Left hindlimb (tissue), 1 donor: ENCODE results near the gene B4GALT5.
"Not testable (repeated sequence)": the region's sequence is repeated elsewhere in the genome, so short reads cannot be mapped to it uniquely, and the experiment has no call there.

Experiments
- DNase-seq: peaks from one replicate; pipeline ENCODE4 v3.0.0-alpha.2; 2018

B4GALT5 gene

DNA sequence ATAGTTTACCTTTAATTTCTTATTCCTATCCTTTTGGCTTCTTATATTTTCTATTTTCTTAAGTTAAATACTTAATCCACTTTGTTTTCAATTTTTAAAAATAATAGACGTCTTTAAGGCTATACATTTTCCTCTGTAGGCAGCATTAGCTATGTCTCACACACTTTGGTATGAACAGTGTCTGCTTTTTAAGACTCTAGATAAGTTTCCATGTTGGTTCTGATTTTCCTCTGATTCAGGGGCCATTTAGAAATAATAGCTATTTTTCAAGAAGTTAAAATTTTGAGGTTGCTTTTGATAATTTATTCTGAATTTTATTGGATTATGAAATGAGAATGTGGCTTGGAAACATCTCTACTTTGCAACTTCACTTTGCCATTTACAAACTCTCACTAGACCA, 91.4 kb downstream of the B4GALT5 start:
- DNase-seq, result no peak

DNA sequence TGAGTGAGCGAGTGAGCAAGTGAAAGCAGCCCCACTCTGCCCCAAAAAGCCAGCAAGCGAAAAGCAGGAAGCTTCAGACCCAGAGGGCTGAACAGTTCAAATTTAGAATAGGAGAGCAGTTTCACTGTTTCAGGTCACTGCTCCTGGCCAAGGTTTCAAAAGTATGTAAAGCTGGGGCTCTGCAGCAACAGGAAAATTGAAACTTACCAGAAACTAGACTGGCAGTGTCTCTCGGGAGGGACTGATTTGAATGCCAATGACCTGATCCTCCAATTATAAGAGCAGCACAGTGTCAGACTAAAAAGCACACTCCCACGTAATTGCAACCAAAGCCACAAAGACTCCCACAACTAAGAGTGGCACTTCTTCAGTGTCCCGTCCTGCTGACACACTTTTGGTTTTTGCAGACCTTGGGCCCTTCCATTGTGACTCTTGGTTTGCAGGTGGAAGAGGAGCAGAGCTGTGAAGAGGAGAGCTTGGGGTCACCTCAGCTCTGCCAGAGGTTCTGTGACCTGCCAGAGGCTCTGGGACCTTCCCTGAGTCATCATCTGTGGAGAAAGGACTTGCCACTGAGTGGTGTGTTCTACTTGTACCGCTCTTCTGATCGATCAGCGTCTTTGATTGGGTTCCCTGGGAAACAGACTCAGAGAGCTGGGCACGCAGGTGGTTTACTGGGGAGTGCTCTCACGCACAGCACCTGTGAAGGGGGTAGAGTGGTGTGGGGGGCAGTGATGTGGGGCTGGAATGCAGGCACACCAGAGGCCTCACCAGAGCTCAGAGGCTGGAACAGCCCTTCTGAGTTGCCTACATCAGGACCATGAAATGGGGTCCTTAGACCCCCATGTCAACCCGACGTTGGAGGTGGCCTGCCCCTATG, 93.1 kb downstream of the B4GALT5 start:
- no peak for DNase-seq

DNA sequence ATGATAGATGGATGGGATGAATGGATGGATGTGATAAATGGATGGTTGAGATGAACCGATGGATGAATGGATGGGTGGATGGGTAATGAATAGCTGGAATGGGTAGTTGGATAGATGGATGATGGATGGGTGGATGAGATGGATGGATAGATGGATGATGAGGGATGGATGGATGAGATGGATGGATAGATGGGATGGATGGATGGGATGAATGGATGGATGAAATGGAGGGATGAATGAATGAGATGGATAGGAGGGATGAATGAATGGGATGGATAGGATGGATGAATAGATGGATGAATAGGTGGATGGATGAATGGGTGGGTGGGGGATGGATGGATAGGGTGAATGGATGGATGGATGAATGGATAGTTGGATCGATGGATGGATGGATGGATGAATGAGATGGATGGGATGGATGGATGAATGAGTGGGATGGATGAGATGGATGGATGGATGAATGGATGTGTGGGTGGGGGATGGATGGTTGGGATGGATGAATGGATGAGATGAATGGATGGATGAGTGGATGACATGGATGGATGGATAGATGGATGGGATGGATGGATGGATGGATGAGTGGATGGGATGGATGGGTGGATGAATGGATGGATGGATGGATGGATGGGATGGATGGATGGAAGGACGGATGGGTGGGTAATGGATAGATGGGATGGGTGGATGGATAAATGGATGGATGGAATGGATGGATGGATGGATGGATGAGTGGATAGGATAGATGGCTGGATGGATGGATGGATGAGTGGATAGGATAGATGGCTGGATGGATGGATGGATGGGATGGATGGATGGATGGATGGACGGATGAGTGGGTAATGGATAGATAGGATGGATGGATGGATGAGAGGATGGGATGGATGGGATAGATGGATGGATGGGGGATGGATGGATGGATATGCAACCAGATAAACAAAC, 94.3 kb downstream of the B4GALT5 start:
- no peak for DNase-seq

DNA sequence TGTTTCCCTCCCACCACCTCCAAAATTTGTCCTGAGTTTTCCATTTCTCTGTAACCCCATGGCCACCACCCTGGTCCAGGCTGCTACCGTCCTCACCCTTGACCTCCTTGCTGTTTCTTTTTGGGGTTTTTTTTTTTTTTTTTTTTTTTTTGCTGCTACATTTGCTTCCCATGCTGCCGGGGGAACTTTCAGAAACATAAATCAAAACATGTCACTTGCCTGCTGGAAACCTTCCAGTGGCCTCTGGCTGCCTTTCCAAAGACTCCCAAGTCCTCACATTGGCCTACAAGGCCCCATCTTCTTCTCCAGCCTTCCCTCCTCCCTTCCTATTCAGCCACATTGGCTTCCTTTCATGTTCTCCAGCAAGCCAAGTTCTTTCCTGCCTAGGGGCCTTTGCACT, 95.4 kb downstream of the B4GALT5 start:
- no peak for DNase-seq

DNA sequence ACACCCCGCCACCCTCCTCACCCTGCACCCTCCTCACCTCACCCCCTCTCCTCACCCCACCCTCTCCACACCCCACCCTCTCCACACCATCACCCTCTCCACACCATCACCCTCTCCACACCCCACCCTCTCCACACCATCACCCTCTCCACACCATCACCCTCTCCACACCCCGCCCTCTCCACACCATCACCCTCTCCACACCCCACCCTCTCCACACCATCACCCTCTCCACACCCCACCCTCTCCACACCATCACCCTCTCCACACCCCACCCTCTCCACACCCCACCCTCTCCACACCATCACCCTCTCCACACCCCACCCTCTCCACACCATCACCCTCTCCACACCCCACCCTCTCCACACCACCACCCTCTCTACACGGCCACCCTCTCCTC, 96.3 kb downstream of the B4GALT5 start:
- DNase-seq, result not testable (repeated sequence)

DNA sequence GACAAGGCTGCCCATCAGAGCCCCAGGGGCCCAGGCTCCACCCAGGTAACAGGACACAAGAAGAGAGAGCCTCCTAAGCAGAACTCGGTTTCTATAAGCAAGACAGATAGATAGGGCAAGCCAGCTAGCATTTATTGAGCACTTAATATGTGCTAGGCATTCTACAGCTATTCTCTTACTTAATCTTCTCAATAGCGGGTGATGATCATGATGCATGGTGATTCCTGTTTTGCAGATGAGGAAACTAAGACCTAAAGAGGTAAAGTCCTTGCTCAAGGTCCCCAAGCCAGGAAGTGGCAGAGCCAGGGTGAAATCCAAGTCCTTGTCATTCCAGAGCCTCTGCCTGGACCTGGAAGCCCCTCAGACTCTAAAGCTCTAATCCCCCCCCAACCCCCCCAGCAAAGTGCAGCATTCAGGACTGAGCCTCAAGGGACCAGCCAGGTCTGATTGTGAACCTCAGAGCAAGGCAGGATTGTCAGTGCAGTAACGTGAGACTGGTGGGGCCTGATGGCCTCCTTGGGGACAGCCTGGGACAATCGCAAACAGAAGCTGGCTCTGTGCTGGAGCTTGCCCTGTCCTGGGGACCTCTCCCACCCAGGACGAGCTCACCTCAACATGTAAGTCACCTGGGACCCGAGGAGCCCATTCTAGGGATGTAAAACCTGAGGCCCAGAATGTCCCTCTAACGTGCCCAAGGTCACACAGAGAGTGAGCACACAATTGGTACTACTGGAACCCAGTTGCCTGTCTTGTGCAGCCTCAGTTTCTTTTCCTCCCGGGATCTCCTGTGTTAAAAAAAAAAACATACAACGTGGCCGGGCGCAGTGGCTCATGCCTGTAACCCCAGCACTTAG, 97.3 kb downstream of the B4GALT5 start:
- DNase-seq, result no peak

DNA sequence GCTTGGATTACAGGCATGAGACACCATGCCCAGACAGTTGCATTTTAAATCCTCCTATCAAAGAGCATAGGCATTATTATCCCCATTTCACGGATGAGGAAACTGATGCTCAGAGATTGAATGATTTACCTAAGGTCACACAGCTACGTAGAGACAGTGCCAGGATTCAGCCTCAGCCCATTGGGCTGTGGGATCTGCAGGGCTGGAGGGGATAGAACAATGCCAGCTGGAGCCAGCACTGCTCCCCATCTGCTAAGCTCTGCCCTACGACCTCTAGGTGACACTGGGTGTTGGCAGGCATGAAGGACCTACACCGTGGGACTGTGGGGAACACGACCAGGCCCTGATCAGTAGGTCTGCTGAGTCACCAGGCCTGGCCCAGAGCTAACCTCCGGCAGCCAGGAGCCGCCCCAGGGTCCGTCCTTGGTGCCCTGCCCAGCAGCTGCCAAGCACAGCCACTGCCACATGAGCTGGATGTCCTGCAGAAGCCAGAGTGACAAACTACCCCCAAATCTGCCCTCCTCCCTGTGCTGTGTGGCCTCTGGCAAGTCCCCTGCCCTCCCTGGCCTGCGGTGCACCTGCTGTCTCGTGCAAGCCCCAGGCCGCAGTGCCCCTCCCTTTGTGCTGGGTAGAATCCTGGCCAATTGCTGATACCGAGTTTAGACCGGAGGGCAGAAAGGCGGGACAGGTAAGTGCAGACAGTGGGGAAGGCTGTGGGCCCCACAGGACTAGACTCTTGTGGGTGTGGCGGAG, 98.1 kb downstream of the B4GALT5 start:
- peak; percentile 20 for DNase-seq

DNA sequence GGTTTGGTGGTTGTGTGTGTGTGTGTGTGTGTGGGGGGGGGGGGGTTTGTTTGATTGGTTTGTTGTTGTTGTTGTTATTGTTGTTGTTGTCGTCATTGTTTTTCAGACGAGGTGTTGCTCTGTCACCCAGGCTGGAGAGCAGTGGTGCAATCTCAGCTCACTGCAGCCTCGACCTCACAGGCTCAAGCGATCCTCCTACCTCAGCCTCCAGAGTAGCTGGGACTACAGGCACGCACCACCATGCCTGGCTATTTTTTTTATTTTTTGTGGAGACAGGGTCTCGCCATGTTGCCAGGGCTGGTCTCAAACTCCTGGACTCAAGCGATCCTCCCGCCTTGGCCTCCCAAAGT, 98.7 kb downstream of the B4GALT5 start:
- not testable (repeated sequence) for DNase-seq

DNA sequence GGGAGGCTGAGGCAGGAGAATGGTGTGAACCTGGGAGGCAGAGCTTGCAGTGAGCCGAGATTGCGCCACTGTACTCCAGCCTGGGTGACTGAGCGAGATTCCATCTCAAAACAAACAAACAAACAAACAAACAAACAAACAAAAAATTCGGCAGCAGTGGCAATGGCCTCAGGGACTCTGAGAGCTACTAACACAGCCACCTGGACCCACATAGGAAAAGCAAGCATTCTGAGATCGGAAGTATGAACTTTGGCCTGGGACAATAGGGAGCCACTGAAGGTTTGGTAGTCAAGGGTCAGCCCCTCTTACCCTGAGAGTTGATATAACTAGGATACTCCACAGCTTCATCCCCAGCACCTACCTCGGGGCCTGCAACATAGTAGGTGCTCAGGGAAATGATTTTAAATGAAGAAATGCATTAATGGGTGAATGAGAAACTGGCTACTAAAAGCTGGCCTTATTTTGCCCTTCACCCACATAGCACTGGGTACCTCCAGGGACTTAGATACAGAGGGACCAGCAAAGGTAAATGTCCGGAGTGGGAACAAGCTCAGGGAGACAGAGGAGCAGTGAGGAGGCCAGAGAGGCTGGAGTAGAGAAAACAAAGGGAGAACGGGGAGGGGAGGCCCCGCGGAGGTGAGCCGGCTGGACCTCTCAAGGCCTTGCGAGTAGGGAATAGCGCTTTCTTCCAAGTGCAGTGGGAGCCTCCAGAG, 99.2 kb downstream of the B4GALT5 start:
- peak; percentile 16 for DNase-seq

DNA sequence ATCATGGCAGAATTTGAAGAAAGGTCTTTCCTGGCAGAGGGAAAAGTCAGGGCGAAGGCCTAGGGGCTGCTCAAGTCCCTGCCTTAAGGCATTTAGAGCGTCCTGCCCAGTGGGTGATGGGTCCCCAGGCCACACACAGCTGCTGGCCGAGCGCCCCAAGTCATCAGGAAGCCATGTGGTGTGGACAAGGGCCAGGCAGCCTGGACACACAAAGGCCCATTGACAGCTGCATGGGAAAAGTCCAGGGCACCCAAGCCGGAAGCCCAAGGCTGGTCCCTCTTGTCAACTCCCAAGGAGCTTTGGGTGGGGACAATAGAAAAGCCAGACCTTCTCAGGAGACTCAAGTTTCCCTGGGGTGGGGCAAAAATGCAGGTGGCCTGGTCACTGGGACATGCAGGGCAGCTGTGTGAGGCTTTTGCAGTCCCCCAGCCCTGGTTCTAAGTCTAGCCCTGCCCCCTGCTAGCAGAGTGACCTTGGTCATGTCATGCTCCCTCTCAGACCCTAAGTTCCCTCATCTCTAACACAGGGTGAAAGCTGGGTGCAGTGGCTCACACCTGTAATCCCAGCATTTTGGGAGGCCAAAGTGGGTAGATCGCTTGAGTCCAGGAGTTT, 101.4 kb downstream of the B4GALT5 start:
- DNase-seq, result no peak

DNA sequence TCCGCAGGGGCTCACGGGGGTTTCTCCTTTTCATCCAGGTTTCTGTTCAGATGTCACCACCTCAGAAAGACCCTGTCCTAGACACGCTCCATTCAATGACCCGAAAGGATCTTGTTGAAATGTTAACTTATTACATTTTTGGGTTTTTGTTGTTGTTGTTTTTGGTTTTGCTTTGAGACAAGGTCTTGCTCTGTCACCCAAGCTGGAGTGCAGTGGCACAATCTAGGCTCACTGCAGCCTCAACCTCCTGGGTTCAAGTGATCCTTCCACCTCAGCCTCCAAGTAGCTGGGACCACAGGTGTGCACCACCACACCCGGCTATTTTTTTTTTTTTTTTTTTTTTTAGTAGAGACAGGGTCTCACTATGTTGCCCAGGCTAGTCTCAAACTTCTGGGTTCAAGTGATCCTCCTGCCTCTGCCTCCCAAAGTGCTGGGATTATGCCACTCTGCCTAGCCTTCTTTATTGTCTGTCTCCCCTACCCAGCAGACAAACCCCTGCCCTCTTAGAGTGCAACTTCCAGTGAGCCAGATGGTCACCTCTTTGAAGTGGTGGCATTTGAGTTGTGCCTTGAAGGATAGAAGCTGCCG, 102.0 kb downstream of the B4GALT5 start:
- not testable (repeated sequence) for DNase-seq

DNA sequence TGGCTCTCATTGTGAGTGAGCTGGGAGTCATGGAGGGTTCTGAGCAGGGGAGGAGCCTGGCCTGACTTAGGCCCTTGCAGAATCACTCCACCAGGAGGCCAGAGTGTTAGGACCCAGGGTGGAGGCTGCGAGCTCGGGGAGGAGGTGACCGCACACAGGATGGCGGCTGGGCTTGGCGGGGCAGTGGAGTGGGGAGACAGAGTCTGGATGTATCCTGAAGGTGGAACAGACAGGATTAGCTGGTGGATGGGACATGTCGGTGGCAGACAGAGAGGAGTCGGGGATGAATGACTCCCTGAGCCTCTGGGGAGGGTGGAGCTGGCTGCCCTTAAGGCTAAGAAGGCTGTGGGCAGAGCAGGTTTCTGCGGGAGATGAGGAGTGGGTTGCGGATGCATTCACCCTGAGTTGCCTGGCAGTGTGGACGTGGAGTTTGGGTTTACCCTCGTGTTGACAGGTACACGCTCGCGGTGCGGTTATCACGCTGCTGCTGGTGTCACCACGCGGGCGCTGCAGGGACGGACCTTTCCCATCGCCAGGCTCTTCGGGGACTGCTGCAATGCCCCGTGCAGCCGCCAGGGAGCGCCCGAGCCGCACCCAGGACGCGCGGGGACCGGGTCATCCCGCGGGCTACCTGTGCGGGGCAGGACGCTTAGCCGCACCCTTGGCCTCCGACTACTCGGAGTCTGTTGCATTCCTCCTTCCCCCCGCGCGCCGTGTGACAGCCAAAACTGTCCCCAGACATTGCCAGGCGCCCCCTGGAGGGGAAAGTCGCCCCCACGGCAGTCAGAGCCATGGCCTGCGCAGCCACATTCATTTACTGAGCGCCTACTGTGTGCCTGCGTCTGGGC, 102.8 kb downstream of the B4GALT5 start:
- peak; percentile 73 for DNase-seq

DNA sequence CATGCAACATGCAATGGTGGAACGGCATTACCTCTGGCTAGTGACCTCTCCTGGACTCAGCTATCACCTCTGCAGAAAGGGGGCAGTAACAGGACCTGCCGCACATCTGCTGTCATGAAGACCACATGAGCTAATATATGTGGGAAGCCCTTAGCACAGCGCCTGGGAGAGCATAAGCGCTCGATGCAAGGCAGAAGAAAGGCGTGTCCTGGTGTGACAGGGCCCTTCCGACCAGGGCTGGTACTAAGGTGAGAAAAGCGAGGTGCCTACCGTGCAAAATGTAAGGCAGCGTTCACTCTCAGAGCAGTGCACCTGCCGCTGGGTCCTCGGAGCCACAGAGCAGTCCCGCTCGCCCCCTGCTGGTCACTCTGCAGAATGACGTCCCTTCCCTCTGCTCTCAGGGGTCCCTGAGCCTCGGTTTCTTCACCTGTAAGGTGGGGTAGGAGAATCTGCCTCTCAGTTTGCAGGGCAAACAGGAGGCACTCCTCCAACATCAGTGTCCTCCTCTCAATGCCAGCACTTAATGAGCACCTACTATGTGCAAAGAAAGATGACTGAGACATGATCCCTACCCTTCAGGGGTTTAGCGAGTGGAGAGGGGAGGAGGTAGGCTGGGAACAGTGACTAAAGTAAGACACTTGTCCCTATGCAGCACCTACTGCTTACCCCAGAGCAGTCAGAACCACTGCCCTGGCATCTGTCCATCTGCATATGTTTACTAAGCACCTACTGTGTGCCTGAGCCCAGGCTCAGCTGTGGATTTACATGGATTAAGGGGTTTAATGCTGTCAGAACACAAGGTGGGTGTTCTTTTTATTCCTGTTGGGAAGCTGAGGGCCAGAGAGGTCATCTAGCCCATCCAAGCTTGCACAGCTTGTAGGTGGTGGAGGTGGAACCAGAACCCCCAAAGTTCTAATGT, 104.7 kb downstream of the B4GALT5 start:
- peak; percentile 51 for DNase-seq

DNA sequence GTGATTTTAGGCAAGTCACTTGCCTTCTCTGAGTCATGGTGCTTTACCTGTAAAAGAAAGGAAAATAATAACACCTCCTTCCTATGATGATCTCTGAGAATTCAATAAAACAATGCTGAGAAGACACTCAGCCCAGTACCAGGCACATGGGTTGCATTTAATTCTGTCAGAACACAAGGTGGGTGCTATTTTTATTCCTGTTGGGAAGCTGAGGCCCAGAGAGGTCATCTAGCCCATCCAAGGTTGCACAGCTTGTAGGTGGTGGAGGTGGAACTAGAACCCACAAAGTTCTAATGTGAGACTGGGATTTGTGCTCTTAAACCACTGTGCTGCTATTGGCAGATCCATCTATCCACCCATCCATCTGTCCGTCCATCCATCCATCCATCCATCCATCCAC, 106.1 kb downstream of the B4GALT5 start:
- DNase-seq, result no peak

DNA sequence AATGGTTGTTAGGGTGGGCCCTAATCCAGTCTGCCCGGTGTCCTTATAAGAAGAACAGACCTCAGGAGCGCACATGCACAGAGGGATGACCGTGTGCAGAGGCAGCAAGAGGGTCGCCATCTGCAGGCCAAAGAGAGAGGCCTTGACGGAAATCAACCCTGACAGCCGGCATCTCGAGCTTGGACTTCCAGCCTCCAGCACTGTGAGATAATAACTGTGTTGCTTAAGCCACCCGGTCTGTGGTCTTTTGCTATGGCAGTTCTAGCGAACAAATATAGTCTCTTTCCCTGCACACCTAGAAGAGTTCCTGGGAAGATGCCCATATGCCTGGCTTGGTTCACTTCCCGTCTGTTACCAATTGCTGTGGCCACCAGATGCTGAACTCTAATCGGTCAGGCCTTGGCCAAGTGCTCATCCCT, 110.5 kb downstream of the B4GALT5 start:
- DNase-seq, result peak; percentile 79

DNA sequence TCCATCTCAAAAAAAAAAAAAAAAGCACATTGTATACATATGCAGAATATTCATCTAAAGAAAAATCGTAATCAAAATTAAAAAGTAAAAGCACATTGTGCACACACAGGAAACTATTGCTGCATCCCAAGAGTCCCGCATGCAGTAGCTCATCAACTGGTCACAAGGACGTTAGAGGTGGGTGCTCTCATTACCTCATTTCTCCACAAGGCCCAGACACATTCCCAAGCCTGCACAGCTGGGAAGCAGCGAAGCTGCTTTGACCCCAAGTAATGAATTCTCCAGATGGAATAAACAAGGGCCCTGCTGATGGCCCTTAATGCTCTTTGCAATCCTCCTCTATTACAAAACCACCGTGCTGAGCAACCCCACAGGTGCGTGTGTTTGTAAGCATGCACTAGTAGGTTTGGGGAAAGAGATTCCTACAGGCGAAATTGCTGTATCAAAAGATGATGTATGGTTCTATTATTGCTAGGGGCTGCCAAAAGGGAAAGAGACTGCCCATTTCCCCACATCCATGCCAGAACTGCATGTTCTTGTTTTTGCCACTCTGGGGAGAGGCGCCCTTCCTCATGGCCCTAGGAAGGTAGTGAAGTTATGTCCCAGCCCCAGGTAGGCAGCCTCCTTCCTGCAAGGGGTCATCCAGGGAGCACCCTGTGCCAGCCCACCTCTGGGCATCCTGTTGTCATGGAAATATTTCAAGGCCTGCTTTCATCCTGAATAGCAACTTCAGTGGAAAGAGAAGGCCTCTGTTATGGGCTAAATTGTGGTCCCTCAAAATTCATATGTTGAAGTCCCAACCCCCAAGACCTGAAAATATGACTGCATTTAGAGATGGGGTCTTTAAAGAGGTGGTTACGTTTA, 111.1 kb downstream of the B4GALT5 start:
- no peak for DNase-seq

DNA sequence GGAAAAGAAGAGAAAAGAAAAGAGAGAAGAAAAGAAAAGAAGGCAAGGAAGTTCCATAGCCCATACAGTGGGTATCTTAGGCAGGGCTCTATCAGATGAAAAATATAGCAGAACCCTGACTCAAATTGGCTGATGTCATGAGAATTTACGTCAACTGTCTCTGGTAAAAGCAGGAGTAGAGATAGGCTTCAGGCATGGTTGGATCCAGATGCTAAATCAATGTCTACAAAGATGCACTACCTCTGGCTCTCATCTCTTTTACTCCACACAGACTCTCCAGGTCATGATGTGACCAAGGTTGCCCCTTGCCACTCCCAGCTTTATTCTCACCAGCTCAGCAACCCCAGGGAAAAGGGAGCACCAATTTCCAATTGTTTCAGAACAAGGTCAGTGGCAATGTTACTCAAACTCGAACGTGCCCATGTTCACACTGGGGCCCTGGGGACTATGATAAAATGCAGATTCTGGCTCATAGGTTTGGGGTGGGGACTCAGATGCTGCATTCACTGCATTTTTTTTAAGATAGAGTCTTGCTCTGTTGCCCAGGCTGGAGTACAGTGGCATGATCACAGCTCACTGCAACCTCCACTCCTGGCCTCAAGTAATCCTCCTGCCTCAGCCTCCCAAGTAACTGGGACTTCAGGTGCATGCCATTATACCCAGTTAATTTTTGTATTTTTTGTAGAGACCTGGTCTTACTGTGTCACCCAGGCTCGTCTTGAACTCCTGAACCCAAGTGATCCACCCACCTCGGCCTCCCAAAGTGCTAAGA, 112.3 kb downstream of the B4GALT5 start:
- DNase-seq, result no peak
